Naive thymus-derived CD8-positive, alpha-beta T cell (primary cell): ENCODE results near the gene ATXN10. TPM values are rescaled to one million over a fixed set of nuclear protein-coding genes. Genes with fewer than 3 reads are reported as not detected.

Source experiments
- ATAC-seq, 2 donors: fragments of 150-1000 bp; cut with Tn5 transposase in 1 of 2; sonication (Bioruptor Pico), chemical (Tn5 transposase) in 1 of 2; 1 replicate in 1 of 2; 2 replicates in 1 of 2; pipeline ENCODE4 v1.10.0; 2021; ENCODE audit warnings: mild to moderate bottlenecking in 2 of 2, moderate library complexity in 2 of 2
- POLR2A ChIA-PET: fragments of 350-600 bp; sonication (Branson Sonifier 250); formaldehyde crosslinking; loops from one replicate; lab custom pipeline; 2021; ENCODE audit warnings: antibody characterized with exemption; lab: Charles Lee
- DNase-seq, 10 donors: peaks; one replicate each; pipeline versions ENCODE4 v3.0.0 to v3.0.0-alpha.2; 2020 to 2022
- H3K27ac Mint-ChIP-seq, 10 donors: one replicate each; pipeline ENCODE4 v1.8.0; 2020 to 2022; ENCODE audit warnings: mild to moderate bottlenecking in 10 of 10, mixed read lengths in 10 of 10, moderate library complexity in 4 of 10, inconsistent platforms in 1 of 10
- H3K27me3 Mint-ChIP-seq, 5 donors: one replicate each; pipeline ENCODE4 v1.8.0; 2021 to 2022; ENCODE audit warnings: mixed read lengths in 5 of 5
- H3K36me3 Mint-ChIP-seq, 3 donors: one replicate each; pipeline ENCODE4 v1.8.0; 2020 to 2022; ENCODE audit warnings: mixed read lengths in 3 of 3, mild to moderate bottlenecking in 2 of 3, inconsistent platforms in 1 of 3
- H3K4me1 Mint-ChIP-seq, 4 donors: one replicate each; pipeline ENCODE4 v1.8.0; 2021 to 2022; ENCODE audit warnings: mixed read lengths in 4 of 4
- H3K4me3 Mint-ChIP-seq, 10 donors: one replicate each; pipeline ENCODE4 v1.8.0; 2020 to 2022; ENCODE audit warnings: mild to moderate bottlenecking in 10 of 10, mixed read lengths in 10 of 10, moderate library complexity in 6 of 10, inconsistent platforms in 1 of 10
- H3K9me3 Mint-ChIP-seq, 9 donors: one replicate each; pipeline ENCODE4 v1.8.0; 2020 to 2022; ENCODE audit warnings: mixed read lengths in 9 of 9, mild to moderate bottlenecking in 3 of 9, inconsistent platforms in 1 of 9, moderate library complexity in 1 of 9
- polyA plus RNA-seq, 3 donors: library from polyadenylated mRNA; unstranded; fragments of 300-500 nt; fragmentation: Illumina TruSeq; gene quantifications; one replicate each; pipeline ENCODE4 v1.2.3, GENCODE V29; 2021
- total RNA-seq, 8 experiments: library from RNA in 2 of 8; stranded (reverse) in 2 of 8; gene quantifications; one replicate each; pipeline ENCODE4 v1.2.3 and lab custom pipeline; 2021 to 2026

ATXN10 gene
- total and polyA plus RNA-seq, 5 experiments from 2014 or later, result 77.4 to 117 (median 91.1) TPM

DNA sequence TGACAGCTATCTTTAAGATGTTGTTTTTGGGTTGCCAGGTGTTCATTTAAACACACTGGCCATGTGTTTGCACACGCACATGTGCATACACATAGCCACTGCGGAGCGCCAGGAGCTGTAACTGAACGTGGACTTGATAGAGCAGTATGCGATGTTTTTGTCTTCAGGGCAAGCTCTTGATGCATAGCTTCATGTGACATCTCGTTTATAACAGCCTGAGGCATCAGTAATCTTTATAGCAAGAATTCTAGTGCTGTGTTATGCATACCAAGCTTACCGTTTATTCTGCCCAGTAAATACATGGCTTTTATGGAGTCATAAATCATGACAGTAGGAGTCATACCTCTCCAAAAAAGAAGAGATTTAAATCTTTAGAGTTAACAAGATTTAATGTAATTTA lies 87.0 kb downstream of the ATXN10 start:
- Mint-ChIP-seq H3K9me3 (no peaks in the 10 kb centered on the region), H3K36me3 (peaks cover 0 to 38% (median 19%) of the 10 kb centered on the region in 3 donors), H3K27me3 (no peaks in the 10 kb centered on the region), H3K27ac (no peak overlapping the region), H3K4me3 (no peak overlapping the region), H3K4me1 (peaks cover 0 to 10% (median 5%) of the 10 kb centered on the region in 4 donors)
- DNase-seq (no peak), ATAC-seq (no peak)
- POLR2A ChIA-PET, result no interaction called here

DNA sequence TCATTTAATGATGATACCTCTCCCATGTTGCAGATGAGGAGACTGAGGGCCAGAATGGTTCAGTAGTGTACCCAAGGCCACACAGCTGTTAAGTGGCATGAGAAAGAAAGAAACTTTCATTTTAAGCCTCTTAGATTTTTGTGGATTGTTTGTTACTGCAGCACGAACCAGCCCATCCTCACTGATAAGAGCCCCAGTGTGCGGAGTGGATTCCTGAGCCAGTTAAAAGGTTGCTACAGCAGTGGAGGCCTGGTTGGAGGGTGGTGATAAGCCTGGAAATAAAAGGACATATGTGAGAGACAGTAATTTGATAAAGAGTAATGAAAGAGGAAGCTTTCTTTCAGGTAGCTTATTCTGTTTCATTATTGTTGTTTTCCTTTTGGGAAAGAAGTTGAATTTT lies 89.0 kb downstream of the ATXN10 start:
- POLR2A ChIA-PET, result no interaction called here
- DNase-seq (no peak), ATAC-seq (no peak)
- Mint-ChIP-seq H3K36me3 (peaks cover 0 to 40% (median 23%) of the 10 kb centered on the region in 3 donors), H3K27ac (no peak overlapping the region), H3K4me1 (peaks cover 0 to 19% (median 5%) of the 10 kb centered on the region in 4 donors), H3K27me3 (no peaks in the 10 kb centered on the region), H3K9me3 (no peaks in the 10 kb centered on the region), H3K4me3 (no peak overlapping the region)

DNA sequence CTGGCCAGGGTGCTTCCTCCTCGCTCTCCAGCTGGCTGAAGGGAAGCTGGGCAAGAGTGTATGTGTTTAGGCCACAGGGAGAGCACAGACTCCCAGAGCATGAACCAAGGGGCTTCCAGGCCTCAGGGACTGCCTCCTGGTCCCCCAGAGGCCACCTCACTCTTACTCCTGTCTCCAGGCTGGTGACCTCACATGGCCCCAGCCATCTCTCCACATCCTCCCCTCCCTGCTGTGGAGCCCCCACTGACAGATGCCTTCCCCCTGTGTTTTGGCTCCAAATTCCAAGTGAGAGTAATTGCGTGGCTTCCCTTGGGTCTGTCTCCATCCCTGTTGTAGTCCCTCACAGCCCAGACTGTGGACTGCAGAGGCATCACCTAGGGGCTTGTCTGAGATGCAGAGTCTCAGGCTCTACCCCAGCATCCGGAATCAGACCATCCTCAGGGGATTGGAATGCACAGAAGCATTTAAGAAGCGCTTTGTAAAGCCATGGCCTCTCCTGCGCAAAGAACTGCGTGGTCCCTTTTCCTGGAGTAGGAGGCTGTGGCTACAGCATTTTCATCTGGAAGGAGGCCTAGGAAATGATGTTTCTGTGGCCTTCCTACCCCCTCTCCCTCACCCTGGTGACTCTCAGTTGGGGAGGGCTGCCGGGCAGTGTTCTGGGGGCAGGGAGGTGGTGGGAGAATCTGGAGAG lies 91.1 kb downstream of the ATXN10 start:
- DNase-seq, result no peak
- H3K9me3 Mint-ChIP-seq, result no peaks in the 10 kb centered on the region
- H3K4me1 Mint-ChIP-seq, result peaks cover 0 to 19% (median 4%) of the 10 kb centered on the region in 4 donors
- no peak for ATAC-seq
- peaks cover 0 to 32% (median 20%) of the 10 kb centered on the region in 3 donors for H3K36me3 Mint-ChIP-seq
- POLR2A ChIA-PET, result no interaction called here
- peak overlapping the region in 1 of 10 donors; percentile 40 for H3K27ac Mint-ChIP-seq
- peak overlapping the region in 1 of 10 donors; percentile 43 for H3K4me3 Mint-ChIP-seq
- no peaks in the 10 kb centered on the region for H3K27me3 Mint-ChIP-seq

DNA sequence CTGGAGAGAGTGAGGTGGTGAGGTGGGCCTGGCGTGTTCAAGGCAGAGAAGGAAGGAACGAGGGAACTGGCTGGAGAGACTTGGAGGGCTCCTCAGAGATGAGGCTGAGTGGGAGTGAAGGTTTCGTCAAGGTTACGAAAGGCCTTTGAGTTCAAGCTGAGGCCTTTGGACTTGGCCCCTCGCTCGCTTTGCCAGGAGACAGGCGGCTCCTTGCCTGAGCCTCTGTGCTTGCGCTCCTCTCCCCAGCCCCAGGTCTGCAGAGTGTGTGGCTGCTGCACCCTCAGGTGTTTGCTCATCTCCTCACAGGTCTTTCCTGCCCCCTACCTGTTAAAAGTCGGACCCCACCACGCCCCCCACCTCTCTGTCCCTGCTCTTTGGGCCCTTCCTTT lies 91.6 kb downstream of the ATXN10 start:
- no peak for ATAC-seq
- Mint-ChIP-seq H3K27me3 (no peaks in the 10 kb centered on the region), H3K27ac (peak overlapping the region in 2 of 10 donors; percentile 26 to 40), H3K4me1 (peaks cover 0 to 21% (median 4%) of the 10 kb centered on the region in 4 donors), H3K36me3 (peaks cover 0 to 31% (median 21%) of the 10 kb centered on the region in 3 donors), H3K4me3 (no peak overlapping the region), H3K9me3 (no peaks in the 10 kb centered on the region)
- POLR2A ChIA-PET, result no interaction called here
- DNase-seq, result no peak

DNA sequence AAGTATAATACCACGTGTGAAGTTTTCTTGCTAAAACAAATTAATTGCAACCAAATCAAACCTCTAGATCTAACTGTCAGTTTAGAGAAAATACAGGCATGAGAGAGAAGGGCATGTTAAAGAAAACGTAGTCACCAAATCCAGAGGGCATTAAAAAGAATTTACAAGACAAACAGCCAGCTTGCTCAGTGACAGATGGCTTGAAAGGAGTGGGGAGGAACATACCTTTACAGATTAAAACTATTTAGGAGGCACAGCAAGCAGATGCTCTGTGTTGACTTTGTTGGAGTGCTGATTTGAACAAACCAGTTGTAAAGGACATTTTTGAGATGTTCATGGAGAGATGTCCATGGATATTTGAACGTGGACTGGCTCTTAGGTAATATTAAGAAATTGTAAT lies 96.9 kb downstream of the ATXN10 start:
- H3K4me1 Mint-ChIP-seq, result peaks cover 4 to 28% (median 11%) of the 10 kb centered on the region in 4 donors
- ATAC-seq (no peak), DNase-seq (no peak)
- no peak overlapping the region for H3K4me3 Mint-ChIP-seq
- POLR2A ChIA-PET, result no interaction called here
- H3K27ac Mint-ChIP-seq, result peak overlapping the region in 1 of 10 donors; percentile 8
- H3K27me3 Mint-ChIP-seq, result no peaks in the 10 kb centered on the region
- H3K9me3 Mint-ChIP-seq, result peaks cover 0 to 4% (median 0%) of the 10 kb centered on the region in 9 donors
- H3K36me3 Mint-ChIP-seq, result peaks cover 6 to 63% (median 42%) of the 10 kb centered on the region in 3 donors

DNA sequence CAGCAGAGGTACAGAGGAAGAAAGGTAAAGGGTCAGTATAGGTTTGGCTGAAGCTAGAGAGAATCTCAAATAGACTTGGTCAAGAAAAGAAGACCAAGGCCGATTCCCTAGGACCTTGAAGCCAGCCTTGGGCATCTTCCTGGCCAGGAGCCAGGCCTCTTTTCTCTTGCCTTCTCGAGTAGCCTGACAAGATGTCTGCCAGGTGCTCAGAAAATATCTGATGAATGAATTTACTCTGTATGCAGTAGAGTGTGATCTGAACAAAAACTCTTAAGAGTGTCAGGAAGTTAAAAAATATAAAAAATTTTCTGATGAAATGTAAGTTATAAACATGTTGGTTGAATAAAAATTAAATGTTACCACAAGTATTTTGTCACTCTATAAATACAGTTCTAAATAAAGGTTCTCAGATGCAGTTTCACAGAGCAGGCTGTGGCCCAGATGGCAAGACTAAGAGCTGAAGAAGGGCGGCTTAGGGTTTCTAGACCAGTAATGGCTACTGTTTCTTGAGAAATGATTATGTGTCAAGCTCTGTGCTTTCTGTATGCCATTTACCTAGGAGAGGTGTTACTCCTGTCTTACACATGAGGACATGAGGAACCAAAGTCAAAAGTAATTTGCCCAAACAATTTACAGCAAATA lies 98.1 kb downstream of the ATXN10 start:
- peak overlapping the region in 2 of 10 donors; percentile 2 to 72 for H3K27ac Mint-ChIP-seq
- peaks cover 0 to 4% (median 0%) of the 10 kb centered on the region in 9 donors for H3K9me3 Mint-ChIP-seq
- POLR2A ChIA-PET, result no interaction called here
- DNase-seq (no peak), ATAC-seq (no peak)
- H3K4me1 Mint-ChIP-seq, result peaks cover 3 to 19% (median 13%) of the 10 kb centered on the region in 4 donors
- peaks cover 6 to 54% (median 34%) of the 10 kb centered on the region in 3 donors for H3K36me3 Mint-ChIP-seq
- no peaks in the 10 kb centered on the region for H3K27me3 Mint-ChIP-seq
- H3K4me3 Mint-ChIP-seq, result no peak overlapping the region

DNA sequence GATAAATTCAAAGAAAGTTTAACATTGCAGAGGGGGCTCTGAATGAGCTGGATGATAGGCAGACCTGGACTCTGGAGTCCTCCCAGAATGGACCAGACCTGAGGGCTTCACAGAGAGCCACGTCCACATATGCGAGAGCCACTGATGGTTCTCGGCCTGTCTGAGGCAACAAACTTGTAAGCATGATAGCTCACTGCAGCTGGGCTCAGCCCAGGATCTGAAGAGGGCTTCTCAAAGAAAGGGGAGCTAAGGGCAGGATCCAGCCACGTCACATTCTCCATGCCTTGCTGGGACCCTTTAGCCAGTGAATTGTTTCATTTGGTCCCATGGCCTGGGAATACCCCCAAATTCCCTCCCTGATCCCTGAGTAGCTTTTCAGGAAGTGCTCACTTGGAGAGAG lies 98.9 kb downstream of the ATXN10 start:
- Mint-ChIP-seq H3K27me3 (no peaks in the 10 kb centered on the region), H3K9me3 (peaks cover 0 to 4% (median 0%) of the 10 kb centered on the region in 9 donors), H3K4me3 (no peak overlapping the region), H3K4me1 (peaks cover 3 to 28% (median 12%) of the 10 kb centered on the region in 4 donors), H3K27ac (no peak overlapping the region), H3K36me3 (peaks cover 6 to 48% (median 29%) of the 10 kb centered on the region in 3 donors)
- ATAC-seq (no peak), DNase-seq (no peak)
- POLR2A ChIA-PET, result no interaction called here

DNA sequence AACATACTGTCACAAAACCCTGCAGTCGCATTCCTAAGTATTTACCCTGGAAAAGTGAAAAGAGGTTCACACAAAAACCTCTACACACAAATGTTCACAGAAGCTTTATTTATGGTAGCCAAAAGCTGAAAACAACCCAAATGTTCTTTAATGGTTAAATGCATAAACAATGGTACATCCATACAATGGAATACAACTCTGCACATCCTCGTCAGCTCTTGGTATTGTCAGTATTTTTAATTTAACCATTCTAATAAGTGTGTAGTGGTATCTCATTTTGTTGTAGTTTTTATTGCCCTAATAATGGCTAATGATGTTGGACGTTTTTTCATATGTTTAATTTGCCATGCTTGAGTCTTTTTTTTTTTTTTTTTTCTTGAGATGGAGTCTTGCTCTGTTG lies 99.4 kb downstream of the ATXN10 start:
- Mint-ChIP-seq H3K36me3 (peaks cover 6 to 47% (median 29%) of the 10 kb centered on the region in 3 donors), H3K4me1 (peaks cover 3 to 33% (median 12%) of the 10 kb centered on the region in 4 donors), H3K27ac (no peak overlapping the region), H3K9me3 (peaks cover 0 to 4% (median 0%) of the 10 kb centered on the region in 9 donors), H3K4me3 (no peak overlapping the region), H3K27me3 (no peaks in the 10 kb centered on the region)
- ATAC-seq, result no peak
- POLR2A ChIA-PET, result no interaction called here
- no peak for DNase-seq

DNA sequence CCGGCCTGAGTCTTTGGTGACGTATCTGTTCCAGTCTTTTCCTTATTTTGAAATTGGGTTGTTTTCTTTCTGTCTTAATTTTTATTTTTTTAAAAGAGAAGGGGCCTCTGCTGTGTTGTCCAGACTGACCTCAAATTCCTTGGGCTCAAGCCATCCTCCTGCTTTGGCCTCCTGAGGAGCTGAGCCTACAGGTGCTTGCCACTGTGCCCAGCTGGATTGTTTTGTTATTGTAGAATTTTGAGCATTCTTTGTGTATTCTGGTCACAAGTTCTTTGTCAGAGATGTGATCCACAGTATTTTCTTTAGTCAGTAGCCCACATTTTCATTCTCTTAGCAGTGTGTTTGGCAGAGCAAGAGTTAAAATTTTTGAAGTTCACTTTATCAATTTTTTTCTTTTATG lies 100.1 kb downstream of the ATXN10 start:
- Mint-ChIP-seq H3K27ac (no peak overlapping the region), H3K4me1 (peaks cover 3 to 39% (median 14%) of the 10 kb centered on the region in 4 donors), H3K4me3 (no peak overlapping the region), H3K36me3 (peaks cover 6 to 47% (median 28%) of the 10 kb centered on the region in 3 donors), H3K9me3 (peaks cover 0 to 4% (median 0%) of the 10 kb centered on the region in 9 donors), H3K27me3 (no peaks in the 10 kb centered on the region)
- POLR2A ChIA-PET, result no interaction called here
- ATAC-seq (no peak), DNase-seq (no peak)

DNA sequence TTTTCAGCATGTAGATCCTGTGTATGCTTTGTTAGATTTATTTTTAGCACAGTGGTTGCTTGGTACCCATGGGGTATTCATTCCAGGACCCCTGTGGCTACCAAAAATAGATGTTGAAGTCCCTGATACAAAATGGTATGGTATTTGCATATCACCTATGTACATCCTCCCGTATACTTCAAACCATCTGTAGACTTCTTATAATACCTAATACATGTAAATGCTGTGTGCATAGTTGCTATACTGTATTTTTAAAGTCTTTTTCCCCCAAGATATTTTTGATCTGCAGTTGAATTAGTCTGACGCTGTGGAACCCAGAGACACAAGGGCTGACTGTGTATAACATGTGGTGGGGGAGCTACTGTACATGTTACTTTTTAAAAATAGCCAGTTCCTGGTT lies 101.1 kb downstream of the ATXN10 start:
- Mint-ChIP-seq H3K27me3 (no peaks in the 10 kb centered on the region), H3K27ac (no peak overlapping the region), H3K9me3 (peaks cover 0 to 4% (median 0%) of the 10 kb centered on the region in 9 donors), H3K36me3 (peaks cover 6 to 47% (median 26%) of the 10 kb centered on the region in 3 donors), H3K4me1 (peaks cover 3 to 46% (median 14%) of the 10 kb centered on the region in 4 donors), H3K4me3 (no peak overlapping the region)
- POLR2A ChIA-PET, result no interaction called here
- no peak for ATAC-seq
- DNase-seq, result no peak

DNA sequence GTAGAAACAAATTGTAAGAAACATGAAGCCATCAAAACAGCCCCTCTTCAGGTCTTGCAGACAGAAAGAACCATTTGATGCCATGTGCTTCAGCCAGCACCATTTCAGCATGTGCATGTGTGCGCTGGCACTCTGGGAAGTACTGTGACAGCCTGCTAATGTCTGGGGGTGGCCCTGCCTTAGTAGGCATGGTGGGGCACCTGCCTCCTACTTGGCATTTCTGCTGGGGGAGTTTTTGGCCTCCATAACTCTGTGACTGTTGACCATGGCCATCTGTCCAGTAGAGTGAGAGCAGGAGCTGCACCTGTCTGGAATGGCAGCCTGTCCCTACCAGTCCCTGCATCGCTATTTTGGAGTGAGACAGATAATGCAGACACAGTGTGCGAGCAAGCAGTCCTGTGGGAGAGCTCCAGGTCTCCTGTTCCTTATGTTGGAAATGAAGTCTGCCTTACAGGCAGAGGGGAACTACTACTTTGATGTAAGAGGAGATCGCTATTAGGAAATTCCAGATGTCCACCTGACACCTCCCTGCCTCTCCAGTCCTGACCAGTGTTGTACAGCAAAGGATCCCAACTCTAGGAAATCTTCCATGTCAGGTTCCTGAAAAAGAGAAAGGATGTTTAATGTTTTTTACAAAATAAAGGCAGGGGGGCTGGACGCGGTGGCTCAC lies 102.5 kb downstream of the ATXN10 start:
- no peak overlapping the region for H3K4me3 Mint-ChIP-seq
- DNase-seq, result no peak
- H3K9me3 Mint-ChIP-seq, result peaks cover 0 to 4% (median 0%) of the 10 kb centered on the region in 9 donors
- ATAC-seq, result no peak
- peaks cover 6 to 46% (median 24%) of the 10 kb centered on the region in 3 donors for H3K36me3 Mint-ChIP-seq
- H3K27ac Mint-ChIP-seq, result peak overlapping the region in 1 of 10 donors; percentile 40
- no peaks in the 10 kb centered on the region for H3K27me3 Mint-ChIP-seq
- H3K4me1 Mint-ChIP-seq, result peaks cover 3 to 46% (median 12%) of the 10 kb centered on the region in 4 donors
- POLR2A ChIA-PET, result no interaction called here

DNA sequence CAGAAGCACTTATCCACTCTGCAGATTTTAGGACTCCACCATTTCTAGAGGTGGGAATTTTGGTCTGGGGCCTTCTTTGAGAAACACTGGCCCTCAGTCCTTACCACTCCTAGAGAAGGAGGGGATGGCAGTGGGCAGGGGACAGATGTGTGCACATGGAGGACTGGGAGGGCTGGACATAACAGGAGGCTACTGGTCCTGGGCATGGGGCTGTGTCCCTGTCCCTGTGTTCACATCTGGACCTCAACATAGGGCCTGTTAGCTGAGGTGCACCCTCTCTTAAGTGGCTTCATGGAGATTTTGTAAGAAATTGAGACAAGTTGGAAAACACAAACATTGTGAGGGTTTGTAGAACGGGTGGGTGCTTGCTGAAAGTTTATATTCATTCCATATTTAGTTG lies 103.4 kb downstream of the ATXN10 start:
- Mint-ChIP-seq H3K4me1 (peaks cover 0 to 46% (median 10%) of the 10 kb centered on the region in 4 donors), H3K27me3 (no peaks in the 10 kb centered on the region), H3K4me3 (peak overlapping the region in 1 of 10 donors; percentile 28), H3K36me3 (peaks cover 4 to 42% (median 25%) of the 10 kb centered on the region in 3 donors), H3K27ac (peak overlapping the region in 3 of 10 donors; percentile 20 to 40 (median 31)), H3K9me3 (peaks cover 0 to 3% (median 0%) of the 10 kb centered on the region in 9 donors)
- DNase-seq, result no peak
- POLR2A ChIA-PET, result no interaction called here
- no peak for ATAC-seq
